ENCODE measurements around the gene DENND2D. TPM values are rescaled to one million over a fixed set of nuclear protein-coding genes. Genes with fewer than 3 reads are reported as not detected.

Gene DENND2D
- polyA plus RNA-seq, 1 donor from 2014 or later, result not detected

DNA sequence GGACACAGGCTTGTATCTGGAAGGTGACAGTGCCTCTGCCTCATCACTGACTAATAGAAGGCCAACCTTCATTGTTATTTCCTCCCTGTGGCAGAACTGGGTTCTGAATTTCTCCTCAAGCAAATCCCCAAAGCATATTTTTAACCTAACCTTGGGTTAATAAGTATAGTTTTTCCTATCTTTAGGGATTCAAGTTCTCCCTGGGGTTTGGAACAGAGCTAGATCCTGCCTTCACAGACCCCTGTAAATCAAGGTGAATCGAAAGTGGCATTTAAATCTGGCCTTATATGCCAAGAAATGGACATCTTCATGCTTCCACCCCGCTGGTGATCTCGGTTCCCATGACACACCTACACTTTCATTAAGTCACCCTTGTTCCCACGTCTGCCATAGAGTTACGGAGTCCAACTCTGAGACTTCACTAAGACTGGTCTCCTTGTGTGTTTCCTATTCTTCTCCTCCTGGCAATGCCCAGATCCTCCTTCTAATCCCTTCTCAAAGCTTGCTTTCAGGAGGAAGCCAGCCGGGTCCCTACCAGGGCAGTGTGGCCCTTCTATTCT lies 22.8 kb upstream of the DENND2D start:
- Histone ChIP-seq H2AFZ (ENCODE audit: low read depth, low read length) (no peak overlapping the region), H3K4me3 (ENCODE audit: low read length) (no peak overlapping the region), H3K27me3 (ENCODE audit: insufficient read depth, low read depth, low read length) (no peaks in the 10 kb centered on the region), H3K9ac (ENCODE audit: low read length) (no peak overlapping the region), H3K27ac (ENCODE audit: low read length) (no peak overlapping the region), H3F3A (ENCODE audit: insufficient read depth, low read length, poor library complexity, severe bottlenecking) (no peaks in the 10 kb centered on the region), H3K36me3 (ENCODE audit: insufficient read depth, low read length) (no peaks in the 10 kb centered on the region), H3K4me2 (ENCODE audit: low read length) (no peak overlapping the region), H4K20me1 (ENCODE audit: insufficient read depth) (no peaks in the 10 kb centered on the region), H3K9me3 (ENCODE audit: low read length) (no peaks in the 10 kb centered on the region), H3K79me2 (replicated peaks; ENCODE audit: insufficient read depth, low read length) (no peaks in the 10 kb centered on the region), H3K9me2 (ENCODE audit: insufficient read depth, low read length) (no peaks in the 10 kb centered on the region)
- TF ChIP-seq, protein P1, sequence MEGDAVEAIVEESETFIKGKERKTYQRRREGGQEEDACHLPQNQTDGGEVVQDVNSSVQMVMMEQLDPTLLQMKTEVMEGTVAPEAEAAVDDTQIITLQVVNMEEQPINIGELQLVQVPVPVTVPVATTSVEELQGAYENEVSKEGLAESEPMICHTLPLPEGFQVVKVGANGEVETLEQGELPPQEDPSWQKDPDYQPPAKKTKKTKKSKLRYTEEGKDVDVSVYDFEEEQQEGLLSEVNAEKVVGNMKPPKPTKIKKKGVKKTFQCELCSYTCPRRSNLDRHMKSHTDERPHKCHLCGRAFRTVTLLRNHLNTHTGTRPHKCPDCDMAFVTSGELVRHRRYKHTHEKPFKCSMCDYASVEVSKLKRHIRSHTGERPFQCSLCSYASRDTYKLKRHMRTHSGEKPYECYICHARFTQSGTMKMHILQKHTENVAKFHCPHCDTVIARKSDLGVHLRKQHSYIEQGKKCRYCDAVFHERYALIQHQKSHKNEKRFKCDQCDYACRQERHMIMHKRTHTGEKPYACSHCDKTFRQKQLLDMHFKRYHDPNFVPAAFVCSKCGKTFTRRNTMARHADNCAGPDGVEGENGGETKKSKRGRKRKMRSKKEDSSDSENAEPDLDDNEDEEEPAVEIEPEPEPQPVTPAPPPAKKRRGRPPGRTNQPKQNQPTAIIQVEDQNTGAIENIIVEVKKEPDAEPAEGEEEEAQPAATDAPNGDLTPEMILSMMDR (IDR thresholded peaks at IDR 0.05; ENCODE audit: poor library complexity, severe bottlenecking), result peak; percentile 4
- TF ChIP-seq SMC3 (conservative IDR thresholded peaks at IDR 0.05; ENCODE audit: poor library complexity) (peak; percentile 7), EP300 (conservative IDR thresholded peaks at IDR 0.05; ENCODE audit: poor library complexity, severe bottlenecking) (no peak)

DNA sequence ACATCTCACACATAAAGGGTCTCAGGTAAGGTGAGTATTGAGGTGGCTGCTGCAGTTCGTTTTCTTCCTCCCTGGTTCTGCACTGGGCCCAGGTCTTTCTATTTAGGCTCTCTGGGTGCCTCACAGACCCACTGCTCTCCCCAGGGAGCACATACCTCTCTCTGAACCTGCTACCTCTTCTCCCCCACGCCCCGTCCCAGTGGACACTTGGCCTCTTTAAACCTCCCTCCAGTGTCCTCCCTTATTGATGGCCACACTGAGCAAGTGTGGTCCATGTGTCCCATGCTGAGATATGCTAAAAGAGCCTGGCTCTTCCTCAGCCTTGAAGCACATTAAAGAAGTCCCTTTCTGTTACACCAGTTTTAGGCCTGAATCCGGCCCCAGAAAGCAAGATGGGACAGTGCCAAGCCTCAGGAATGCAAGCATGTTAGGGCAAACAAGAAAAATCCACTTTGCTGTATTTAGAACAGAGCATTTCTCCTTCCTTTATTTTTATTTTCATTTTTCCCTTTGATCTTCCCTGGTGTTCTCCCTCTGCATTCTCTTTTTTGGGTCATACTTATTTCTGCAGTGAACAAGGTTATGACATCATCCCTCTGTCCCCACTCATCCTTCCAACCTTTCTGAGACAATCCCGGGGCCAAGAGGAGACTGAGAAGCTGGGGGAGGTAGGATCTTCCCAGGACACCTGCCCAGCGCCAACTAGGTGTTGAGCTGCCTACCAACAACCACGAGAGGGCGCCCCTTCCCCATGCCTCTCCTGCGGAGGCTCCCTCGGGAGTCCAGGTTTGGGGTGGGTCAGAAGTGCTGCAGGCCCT lies 22.1 kb upstream of the DENND2D start:
- no peak for TF ChIP-seq TAF1 (IDR thresholded peaks at IDR 0.05; ENCODE audit: low read depth)
- TF ChIP-seq EP300 (conservative IDR thresholded peaks at IDR 0.05; ENCODE audit: poor library complexity, severe bottlenecking), result no peak
- TF ChIP-seq MXI1 (conservative IDR thresholded peaks at IDR 0.05; ENCODE audit: poor library complexity, severe bottlenecking), result no peak
- TF ChIP-seq RAD21 (conservative IDR thresholded peaks at IDR 0.05), result peak; percentile 77
- TF ChIP-seq EZH2 (IDR thresholded peaks at IDR 0.05; ENCODE audit: borderline replicate concordance, insufficient read depth, low read length, poor library complexity, severe bottlenecking), result no peak
- TF ChIP-seq SMC3 (conservative IDR thresholded peaks at IDR 0.05; ENCODE audit: poor library complexity), result peak; percentile 75
- TF ChIP-seq POLR2AphosphoS5 (IDR thresholded peaks at IDR 0.05), result no peak
- TF ChIP-seq, protein P1 (IDR thresholded peaks at IDR 0.05; ENCODE audit: poor library complexity, severe bottlenecking), result peak; percentile 72
- TF ChIP-seq, protein P2, sequence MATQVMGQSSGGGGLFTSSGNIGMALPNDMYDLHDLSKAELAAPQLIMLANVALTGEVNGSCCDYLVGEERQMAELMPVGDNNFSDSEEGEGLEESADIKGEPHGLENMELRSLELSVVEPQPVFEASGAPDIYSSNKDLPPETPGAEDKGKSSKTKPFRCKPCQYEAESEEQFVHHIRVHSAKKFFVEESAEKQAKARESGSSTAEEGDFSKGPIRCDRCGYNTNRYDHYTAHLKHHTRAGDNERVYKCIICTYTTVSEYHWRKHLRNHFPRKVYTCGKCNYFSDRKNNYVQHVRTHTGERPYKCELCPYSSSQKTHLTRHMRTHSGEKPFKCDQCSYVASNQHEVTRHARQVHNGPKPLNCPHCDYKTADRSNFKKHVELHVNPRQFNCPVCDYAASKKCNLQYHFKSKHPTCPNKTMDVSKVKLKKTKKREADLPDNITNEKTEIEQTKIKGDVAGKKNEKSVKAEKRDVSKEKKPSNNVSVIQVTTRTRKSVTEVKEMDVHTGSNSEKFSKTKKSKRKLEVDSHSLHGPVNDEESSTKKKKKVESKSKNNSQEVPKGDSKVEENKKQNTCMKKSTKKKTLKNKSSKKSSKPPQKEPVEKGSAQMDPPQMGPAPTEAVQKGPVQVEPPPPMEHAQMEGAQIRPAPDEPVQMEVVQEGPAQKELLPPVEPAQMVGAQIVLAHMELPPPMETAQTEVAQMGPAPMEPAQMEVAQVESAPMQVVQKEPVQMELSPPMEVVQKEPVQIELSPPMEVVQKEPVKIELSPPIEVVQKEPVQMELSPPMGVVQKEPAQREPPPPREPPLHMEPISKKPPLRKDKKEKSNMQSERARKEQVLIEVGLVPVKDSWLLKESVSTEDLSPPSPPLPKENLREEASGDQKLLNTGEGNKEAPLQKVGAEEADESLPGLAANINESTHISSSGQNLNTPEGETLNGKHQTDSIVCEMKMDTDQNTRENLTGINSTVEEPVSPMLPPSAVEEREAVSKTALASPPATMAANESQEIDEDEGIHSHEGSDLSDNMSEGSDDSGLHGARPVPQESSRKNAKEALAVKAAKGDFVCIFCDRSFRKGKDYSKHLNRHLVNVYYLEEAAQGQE (IDR thresholded peaks at IDR 0.05; ENCODE audit: borderline replicate concordance), result no peak
- H3K36me3 ChIP-seq (ENCODE audit: insufficient read depth, low read length), result no peaks in the 10 kb centered on the region
- no peaks in the 10 kb centered on the region for H3K79me2 ChIP-seq (replicated peaks; ENCODE audit: insufficient read depth, low read length)
- no peak overlapping the region for H2AFZ ChIP-seq (ENCODE audit: low read depth, low read length)
- H4K20me1 ChIP-seq (ENCODE audit: insufficient read depth), result no peaks in the 10 kb centered on the region
- H3K9me3 ChIP-seq (ENCODE audit: low read length), result no peaks in the 10 kb centered on the region
- no peaks in the 10 kb centered on the region for H3K9me2 ChIP-seq (ENCODE audit: insufficient read depth, low read length)
- no peak overlapping the region for H3K9ac ChIP-seq (ENCODE audit: low read length)
- no peak overlapping the region for H3K4me3 ChIP-seq (ENCODE audit: low read length)
- no peaks in the 10 kb centered on the region for H3K27me3 ChIP-seq (ENCODE audit: insufficient read depth, low read depth, low read length)
- no peak overlapping the region for H3K27ac ChIP-seq (ENCODE audit: low read length)
- H3F3A ChIP-seq (ENCODE audit: insufficient read depth, low read length, poor library complexity, severe bottlenecking), result no peaks in the 10 kb centered on the region
- H3K4me2 ChIP-seq (ENCODE audit: low read length), result no peak overlapping the region

Data from neural cell (in vitro differentiated cells).